Bone marrow (tissue), 2 donors: ENCODE measurements around the gene AKAP13.

Source experiments
- DNase-seq, 2 donors: peaks; one replicate each; lab custom pipeline; 2025; lab: John Stamatoyannopoulos, UW

The AKAP13 gene

DNA sequence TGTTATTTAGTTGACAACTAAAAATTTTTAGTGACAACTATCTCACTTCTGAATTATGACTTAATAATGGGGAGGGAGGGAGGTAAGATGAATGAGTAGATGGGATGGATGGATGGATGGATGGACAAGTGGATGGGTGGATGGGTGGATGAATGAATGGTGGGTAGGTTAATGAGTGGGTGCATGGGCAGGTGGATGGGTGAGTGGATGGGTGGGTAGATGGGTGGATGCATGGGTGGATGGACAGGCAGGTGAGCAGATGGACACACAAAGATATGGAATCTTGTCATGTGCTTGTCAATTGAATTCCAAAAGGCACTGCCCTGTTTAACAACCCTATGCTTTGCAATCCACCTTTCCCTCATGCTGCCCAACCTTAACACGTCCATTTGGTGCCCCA lies 372.9 kb downstream of the AKAP13 start:
- DNase-seq: no peak

DNA sequence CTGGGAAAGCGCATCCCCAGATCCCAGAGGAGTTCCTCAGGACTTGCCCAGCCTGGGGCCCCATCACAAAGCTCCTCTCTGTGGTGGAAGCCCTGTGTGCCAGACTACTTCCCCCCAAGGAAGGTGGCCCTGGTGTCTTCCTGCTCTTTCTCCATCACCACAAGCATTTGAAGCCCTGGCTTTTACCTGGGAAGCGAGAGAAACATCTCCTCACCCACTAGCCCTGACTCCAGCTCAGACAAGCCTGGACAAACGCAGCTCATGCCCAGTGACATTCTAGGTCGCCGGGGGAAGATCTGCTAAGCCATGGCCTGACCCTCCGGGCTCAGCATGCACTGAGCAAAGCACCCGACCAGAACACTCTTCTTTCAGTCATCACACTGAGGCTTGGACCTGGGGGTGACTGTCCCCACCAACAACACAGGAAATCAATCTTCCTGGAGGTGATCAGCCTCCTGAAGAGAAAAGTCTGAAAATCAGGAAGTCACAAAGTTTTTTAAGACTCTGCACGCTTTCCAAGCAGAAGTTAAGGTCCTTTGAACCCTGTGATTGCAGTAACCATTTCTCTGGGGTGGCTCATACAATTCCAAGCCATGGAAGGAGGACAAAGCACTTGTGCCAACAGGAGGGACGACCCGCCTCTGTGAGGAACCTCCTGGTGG lies 373.5 kb downstream of the AKAP13 start:
- DNase-seq: no peak

DNA sequence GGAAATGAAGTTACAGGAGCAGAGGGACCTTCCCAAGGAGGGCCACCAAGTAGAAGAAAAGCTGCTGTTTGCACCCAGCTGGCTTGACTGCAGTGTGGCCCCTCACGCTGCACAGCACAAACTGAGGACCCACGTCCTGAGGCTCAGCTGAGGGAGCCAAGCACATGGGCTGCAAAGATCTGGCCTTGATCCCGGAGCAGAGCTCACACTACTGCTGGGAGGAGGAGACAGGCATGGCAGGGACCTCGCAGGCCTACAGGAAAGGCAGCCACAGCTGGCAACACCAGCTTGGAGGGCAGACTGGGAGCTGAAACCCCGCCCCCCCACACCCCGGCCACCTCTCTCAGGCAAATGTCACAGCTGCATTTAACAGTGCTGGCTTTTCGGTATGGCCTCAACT lies 374.6 kb downstream of the AKAP13 start:
- no peak for DNase-seq

DNA sequence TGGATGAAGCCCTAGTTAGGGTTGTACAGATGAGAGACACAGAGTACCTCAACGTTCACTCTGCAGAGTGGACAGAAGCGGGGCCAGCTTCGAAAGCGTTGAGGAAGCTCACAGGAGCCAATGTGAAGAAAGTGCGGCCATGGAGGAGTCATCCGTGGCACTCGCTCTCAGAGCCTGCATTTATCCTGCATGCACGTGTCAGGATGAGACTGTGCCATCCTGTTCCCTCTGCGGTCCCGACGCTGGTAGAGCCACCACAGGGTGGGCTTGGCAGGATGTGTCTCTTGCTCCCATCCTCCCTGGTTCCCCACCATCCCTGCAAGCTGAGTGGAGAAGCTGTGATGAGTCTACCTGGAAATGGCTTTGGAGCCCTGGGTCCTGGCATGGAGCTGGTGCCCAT lies 375.1 kb downstream of the AKAP13 start:
- DNase-seq: no peak

DNA sequence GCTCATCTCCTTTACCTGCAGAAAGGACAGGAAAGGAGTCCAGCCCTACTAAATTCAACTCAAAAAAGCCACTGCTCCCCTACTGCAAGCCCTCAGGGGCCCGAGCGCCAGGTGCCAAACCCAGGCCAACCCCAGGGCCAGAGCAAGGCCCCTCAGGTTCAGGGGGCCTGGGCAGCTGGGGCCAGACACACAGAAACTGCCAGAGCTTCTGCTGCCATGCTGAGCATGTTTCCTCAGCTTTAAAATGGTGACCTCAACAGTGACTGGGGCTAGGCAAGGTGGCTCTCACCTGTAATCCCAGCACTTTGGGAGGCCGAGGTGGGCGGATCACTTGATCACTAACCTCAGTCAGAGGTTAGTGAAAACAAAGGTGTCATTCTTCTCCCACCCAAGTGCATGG lies 375.5 kb downstream of the AKAP13 start:
- DNase-seq: no peak

DNA sequence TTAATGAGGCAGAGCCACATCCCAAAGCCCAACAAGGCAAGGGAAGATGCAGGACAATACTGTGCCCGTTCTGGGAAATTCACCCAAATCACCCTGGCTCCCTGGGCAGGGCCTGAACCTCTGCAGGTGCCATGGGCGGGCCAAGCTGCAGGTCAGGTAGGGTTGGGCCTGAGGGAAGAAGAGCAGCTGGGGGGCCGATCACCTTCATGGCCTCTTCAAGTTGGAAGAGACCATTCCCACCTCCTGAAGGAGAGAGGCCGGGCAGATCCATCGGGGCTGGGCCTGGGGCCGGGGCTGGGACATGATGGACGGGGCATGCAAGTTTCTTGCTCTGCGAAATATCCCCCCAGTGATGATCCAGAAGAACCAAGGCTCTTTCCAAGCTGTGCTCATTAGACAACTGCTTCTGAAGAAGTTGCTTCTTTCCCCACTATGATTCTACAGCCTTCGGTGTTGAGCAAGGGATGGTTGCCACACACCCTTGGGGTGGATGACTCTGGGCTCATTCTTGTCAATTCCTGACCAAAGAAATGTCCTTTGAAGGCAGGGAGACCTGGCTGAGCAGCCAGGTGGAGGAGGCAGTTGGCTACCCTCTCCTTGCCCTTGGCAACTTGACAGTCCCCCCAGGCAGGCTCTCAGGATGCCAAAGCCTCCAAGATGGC lies 376.1 kb downstream of the AKAP13 start:
- no peak for DNase-seq

DNA sequence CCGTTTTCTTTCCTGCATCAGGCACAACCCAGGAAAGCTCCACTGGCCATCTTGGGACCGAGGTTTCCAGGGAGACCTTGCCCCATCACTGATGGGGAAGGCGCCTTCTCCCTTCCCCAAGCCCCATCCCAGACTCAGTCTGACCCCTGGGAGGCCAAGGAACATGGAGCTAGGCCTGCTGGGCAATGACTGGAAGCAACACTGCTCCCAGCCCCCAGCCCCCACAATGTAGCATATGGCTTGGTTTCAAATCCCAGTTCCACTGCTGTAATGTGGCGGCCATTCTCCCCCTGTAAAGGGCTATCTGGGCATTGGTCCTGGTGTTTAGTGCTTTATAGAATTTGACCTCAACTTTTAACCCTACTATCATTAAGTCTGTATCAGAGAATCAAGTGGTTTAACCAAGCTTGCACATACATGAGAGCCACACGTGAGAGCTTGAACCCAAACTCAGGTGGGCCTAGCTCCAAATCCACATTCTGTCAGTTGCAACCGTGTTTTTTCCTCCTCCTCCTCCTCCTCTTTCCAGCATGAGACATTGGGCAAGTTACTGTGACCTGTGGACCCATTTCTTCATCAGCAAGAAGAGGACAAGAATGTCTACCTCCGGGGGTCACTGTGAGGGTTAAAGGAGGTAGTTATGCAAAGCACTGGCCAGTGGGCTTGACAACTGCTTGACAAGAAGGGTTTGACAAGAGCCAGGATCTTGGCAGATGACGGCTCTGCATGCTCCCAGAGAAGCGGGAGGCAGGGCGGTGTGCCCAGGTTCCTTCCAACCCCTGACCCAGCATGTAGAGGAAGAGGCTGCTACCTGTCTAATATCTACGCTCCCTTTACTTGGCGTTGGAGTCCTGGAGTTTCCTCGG lies 376.9 kb downstream of the AKAP13 start:
- DNase-seq: no peak

DNA sequence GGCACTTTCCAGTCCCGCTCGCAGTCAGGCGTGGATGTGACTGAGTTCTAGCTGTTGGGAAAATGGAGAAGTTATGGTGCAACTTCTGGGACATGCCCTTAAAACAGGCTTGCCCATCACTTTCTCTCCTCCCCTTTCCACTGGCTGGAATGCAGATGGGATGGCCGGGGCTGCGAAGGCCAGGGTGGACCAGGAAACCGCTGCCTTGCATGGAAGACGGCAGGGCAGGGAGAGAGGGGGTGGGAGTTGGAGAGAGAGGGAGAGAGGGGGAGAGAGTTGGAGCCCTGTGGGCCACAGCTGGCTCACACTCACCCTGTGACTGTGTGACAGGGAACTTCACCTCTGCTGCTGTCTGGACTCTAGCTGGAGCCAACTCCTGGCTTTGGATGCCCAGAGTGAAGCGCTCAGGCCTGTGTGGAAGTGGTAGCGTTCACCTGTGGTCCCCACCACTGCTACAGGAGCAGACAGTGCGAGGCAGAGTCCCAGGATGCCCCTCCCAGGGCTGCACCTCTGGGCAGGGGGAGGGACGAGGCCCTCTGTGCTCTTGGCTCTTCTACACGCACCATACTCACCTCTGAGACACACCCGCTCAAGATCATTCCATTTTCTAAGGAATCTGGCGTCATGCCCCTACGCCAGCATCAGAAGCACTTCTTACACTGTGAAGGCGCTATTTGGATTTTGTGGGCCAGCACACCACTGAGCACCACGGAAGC lies 377.7 kb downstream of the AKAP13 start:
- DNase-seq: no peak

DNA sequence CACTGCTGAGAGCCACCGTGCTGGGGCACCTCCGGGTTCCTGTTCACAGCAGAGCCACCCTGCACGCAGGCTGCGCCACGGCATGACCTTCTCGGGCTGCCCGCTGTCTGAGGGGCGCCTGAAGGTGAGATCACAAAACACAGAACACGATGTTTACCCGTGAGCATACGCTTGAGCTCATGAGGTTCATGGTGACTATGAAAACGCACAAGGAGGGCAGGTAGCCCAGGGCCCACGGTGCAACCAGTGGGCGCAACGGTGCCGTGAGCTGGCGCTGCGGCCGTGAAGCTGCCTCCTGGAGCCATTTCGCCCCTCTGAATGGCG lies 378.2 kb downstream of the AKAP13 start:
- no peak for DNase-seq

DNA sequence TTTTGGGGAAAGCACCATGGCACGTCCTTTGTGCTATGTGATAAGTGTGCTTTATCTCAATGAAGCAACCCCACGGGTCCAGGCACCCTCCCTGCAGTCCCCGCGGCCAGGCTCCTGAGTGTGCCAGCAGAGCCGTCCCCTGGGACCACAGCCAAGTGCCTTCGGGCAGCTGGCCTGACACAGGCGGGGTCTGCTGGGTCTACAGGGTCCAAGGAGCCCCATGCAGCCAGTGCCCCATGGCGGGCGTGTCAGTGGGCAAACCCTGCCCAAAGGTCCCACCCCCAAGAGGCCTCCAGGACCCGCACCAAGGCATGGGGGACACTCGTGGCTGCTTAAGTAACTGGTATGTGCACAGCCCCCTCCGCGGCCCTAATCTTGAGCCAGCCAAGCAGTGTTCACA lies 379.0 kb downstream of the AKAP13 start:
- no peak for DNase-seq

DNA sequence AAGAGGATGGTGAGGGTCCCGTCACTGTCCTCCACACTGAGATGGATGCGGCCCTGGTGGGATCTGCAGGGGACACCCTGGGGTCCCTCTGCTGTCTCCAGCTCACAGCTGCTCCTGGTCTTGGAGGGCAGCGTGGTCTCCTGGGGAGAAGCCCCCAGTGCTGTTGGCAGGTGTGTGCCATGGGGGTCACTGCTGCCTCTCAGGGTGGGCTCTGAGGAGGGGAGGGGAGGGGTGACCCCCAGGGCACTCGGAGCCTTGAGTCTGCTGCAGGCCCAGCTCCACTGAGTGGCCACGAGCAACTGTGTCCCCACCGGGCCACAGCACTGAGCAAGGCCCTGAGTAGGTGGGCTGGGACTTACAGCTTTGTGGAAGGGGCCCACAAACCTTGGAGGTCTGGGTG lies 379.6 kb downstream of the AKAP13 start:
- DNase-seq: no peak

DNA sequence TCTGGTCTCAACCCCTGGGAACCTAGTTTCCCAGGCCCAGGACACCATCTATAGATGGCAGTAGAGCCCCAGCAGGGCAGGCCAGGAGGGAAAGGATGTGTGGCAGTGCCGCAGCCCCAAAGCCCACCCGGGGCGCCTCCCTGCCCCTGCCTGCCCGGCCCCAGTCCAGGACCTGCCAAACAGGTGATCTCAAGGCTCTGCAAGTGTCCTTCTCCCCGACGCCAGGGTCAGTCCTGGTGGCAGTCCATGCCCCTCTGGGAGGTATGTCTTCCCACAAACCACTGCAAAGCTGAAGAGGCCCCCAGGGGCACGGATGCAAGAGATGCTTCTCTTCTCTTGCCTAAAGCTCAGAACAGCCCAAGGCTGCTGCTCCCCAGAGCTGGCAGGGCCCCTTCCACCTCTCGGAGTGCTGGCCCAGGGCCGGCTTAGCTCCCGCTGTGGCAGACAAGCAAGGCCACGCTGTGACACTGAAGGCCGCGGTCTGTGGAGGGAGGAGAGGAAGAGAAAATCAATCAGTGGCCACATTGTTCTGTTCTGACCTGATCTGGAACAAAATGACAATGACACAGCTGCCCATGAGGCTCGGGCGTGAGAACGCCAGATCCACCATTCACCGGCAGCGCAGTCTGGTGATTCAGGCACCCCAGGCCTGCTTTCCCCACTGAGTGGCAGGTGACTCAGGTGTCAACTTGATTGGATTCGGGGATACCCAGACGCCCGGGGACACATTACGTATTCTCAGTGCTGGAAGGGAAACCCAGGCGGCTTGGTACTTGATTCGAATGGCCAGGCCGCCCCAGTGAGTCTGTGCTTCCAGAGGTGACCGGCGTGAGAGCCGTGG lies 380.3 kb downstream of the AKAP13 start:
- no peak for DNase-seq

DNA sequence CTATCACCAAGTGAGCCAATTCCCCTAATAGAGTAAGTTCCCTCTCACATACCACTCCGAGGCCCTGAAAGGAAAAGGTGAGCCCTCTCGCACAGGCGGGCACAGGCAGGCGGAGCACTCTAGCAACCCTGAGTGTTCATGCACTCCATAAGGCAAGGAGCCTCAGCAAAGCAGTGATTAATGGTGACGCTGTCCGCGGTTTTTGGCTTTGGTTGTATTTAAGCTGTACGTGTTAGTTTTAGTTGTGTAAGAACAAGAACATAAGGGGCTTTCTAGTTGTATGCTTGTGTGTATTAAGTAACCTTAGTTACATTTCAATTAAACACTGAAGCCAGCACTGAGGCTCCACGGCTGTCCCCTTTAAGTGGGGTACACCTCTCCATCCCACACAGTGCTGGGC lies 381.2 kb downstream of the AKAP13 start:
- DNase-seq: no peak

DNA sequence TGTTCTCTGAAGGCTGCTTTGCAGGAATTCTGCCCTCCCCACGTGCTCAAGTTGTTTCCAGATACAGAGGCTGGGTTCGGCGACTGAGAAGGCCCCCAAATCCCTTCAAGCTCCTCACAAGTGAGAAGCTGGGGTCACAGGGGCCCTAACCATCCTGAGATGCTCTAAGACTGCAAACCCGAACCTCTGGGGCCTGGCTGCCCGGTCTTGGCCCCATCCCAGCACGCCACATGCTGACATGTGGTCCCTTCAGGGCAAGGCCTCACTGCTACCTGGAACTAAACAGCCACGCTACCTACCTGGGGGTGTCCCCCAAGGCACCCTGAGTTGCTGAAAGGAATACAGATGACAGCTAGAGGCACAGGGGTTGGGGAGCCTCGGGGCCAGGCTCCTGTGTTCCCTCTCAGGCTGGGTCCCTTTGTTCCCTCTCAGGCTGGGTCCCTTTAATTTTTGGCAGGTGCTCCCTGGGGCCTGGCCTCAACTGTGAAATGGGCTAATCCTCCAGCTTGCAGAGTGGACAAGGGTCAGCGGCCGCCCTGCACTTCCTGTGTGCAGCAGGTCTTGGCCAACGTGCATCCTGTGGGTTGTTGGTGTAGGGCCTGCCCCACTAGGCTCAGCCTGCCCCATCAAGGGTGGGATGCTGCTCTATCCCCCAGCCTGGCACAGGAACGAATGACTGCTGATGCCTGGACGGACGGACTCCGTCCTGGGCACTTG lies 381.8 kb downstream of the AKAP13 start:
- no peak for DNase-seq

DNA sequence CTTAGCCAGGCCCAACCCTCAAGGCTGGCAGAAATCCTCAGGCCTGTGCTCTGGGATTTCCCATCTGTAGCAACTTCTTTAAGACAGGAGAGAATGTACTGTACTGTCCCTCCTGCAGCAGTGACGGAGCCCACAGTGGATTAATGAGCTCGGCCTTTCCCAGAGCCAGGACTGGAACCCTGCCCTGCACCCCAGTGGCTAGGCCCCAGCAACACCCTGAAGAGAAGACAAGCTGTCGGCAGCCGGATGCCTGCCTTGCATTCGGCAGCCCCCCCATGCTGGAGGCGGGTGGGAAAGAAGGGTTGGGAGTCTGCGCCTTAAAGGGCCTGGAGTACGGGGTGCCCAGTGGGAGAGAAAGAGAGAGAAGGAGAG lies 382.3 kb downstream of the AKAP13 start:
- DNase-seq: no peak

DNA sequence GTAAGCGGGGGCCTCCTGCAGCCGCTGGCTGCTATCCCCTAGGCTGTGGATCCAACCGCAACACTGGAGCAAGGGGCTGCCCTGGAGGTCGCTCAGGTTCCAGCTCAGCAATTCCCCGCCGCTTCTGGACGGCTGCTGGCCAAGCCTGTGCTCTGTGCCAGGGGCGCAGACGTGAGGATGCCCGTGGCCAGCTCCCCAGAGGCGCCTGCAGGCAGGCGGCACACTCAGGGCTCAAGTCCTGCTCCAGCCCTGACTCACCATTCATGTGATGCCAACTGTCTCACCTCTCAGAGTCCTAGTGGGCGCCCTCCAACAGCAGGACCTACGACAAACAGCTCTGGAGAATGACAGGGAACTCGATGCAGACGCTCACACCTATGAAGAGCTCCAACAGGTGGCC lies 382.8 kb downstream of the AKAP13 start:
- DNase-seq: no peak

DNA sequence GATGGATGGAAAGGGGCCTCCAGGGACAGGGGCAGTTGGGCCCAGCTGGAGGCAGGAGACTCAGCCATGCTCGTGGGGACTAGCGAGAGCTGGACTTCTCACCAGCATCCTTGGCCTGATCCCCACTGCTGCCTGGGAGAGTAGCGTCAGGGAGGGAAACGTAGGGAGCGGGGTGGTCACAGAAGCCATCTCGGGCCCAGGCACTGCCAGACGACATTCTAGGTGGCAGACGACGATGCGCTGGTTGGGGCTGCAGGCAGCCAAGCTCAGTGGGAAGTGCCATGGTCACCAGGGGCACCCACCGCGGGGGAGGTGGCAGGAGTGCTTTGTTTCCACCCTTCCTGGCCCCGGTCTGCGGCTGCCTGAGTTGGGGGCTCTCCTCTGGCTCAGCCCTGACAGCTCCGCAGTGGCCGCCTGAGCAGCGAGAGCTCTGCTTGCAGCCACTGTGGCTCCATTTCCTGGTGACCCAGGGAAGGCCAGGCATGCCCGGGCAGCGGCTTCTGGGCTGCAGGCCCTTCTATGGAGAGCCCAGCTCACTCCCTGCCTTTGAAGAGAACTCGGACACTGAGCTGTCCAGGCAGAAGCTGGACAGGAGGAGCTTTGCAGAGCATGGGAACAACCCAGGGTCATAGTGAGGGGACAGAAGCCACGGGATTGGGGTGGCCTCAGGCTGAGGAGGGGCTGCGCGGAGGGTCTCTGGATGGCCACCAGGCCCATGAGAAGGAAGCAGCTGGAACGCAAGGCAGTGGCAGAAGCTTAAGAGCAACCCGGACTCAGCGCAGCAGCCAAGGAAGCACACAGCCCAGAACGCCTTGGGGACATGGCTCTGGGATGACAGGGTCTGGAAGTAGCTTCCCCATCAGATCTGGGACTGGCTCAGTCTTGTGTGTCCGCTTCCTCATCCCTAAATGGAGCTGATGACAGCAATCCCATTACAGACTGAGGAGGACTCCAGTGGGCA lies 383.6 kb downstream of the AKAP13 start:
- DNase-seq: no peak

DNA sequence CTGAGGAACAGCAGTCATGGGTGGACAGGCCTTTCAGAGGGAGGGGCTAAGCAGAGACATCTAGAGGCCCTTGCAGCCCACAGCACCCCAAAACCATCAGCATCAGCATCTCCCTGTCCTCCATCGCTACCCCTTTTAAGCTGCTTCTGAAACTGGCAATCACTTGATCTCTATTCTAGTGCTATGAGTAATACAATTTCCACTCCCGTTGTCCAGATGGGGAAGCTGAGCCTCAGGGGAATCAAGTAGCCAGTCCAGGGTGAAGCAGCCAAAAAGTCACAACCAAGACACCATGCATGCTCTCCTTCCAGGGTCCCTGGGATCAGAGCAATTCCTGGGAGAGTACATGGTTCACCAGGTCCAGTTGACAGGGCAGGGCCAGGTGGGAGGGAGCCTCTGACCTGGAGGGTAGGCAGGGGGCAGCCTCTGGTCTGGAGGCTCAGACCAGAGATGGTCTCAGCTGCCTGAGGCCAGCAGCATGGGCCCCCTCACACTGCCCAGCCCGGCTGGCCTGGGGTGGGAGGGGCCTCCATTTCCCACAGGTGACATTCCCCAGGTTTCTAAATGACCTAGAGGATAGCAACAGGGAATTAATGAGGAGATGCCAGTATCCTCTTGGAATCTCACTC lies 384.4 kb downstream of the AKAP13 start:
- no peak for DNase-seq
